ENCODE measurements around the gene TRIM10. TPM values are rescaled to one million over a fixed set of nuclear protein-coding genes. Genes with fewer than 3 reads are reported as not detected.
"Not testable (repeated sequence)": the region's sequence is repeated elsewhere in the genome, so short reads cannot be mapped to it uniquely, and the experiment has no call there.

Gene TRIM10
- total RNA-seq, 1 experiment from 2014 or later, result not detected

GRCh38 chr6:30172681-30173080 is 11.7 kb upstream of the TRIM10 start:
- no peak for DNase-seq (ENCODE audit: low read depth)

- peak; percentile 39 for DNase-seq (ENCODE audit: low read depth)
Measured at GRCh38 chr6:30171677-30172471, 10.9 kb upstream of the TRIM10 start.

GRCh38 chr6:30169658-30170614 is 8.9 kb upstream of the TRIM10 start:
- DNase-seq (ENCODE audit: low read depth), result peak; percentile 63

GRCh38 chr6:30168741-30169140 is 7.7 kb upstream of the TRIM10 start:
- no peak for DNase-seq (ENCODE audit: low read depth)

- DNase-seq (ENCODE audit: low read depth), result no peak
Measured at GRCh38 chr6:30167101-30167500, 6.1 kb upstream of the TRIM10 start.

GRCh38 chr6:30165238-30165637 is 4.2 kb upstream of the TRIM10 start:
- not testable (repeated sequence) for DNase-seq (ENCODE audit: low read depth)

- no peak for DNase-seq (ENCODE audit: low read depth)
Measured at GRCh38 chr6:30164714-30165113, 3.7 kb upstream of the TRIM10 start.

- DNase-seq (ENCODE audit: low read depth), result no peak
Measured at GRCh38 chr6:30163918-30164654, 3.1 kb upstream of the TRIM10 start.

GRCh38 chr6:30163090-30163917 is 2.3 kb upstream of the TRIM10 start, which contains the start of gene TRIM15:
TRIM15 (plus strand) TSS chr6:30163546; CDS start chr6:30163685, 139 bp downstream.
- DNase-seq (ENCODE audit: low read depth), result peak; percentile 30

- DNase-seq (ENCODE audit: low read depth), result no peak
Measured at GRCh38 chr6:30162265-30163089, 1.5 kb upstream of the TRIM10 start.

GRCh38 chr6:30160008-30160784 is 815 bp downstream of the TRIM10 start:
- no peak for DNase-seq (ENCODE audit: low read depth)

- DNase-seq (ENCODE audit: low read depth), result no peak
Measured at GRCh38 chr6:30158475-30159040, 2.5 kb downstream of the TRIM10 start.

- no peak for DNase-seq (ENCODE audit: low read depth)
Measured at GRCh38 chr6:30157999-30158398, 3.0 kb downstream of the TRIM10 start.

GRCh38 chr6:30157581-30157980 is 3.4 kb downstream of the TRIM10 start:
- no peak for DNase-seq (ENCODE audit: low read depth)

- DNase-seq (ENCODE audit: low read depth), result no peak
Measured at GRCh38 chr6:30156774-30157173, 4.2 kb downstream of the TRIM10 start.

- DNase-seq (ENCODE audit: low read depth), result peak; percentile 91
Measured at GRCh38 chr6:30156262-30156599, 4.8 kb downstream of the TRIM10 start.

- no peak for DNase-seq (ENCODE audit: low read depth)
Measured at GRCh38 chr6:30155520-30156261, 5.3 kb downstream of the TRIM10 start.

Measured in Daoy (cell line).